H9 (cell line): ENCODE measurements around the gene FARP1. TPM values are rescaled to one million over a fixed set of nuclear protein-coding genes. Genes with fewer than 3 reads are reported as not detected.

Experiments used
- DNase-seq: peaks from one replicate; pipeline ENCODE4 v3.0.0-alpha.2; 2017
- H2AFZ ChIP-seq: one replicate; pipeline ENCODE4 v1.6.1; 2013; ENCODE audit warnings: mild to moderate bottlenecking, low read length, control low read depth, moderate library complexity
- H2AK5ac ChIP-seq: 2 replicates; pipeline ENCODE4 v1.6.1; 2013; ENCODE audit warnings: low read length, control low read depth, mixed read lengths; ENCODE audit not compliant: insufficient read length
- H2BK120ac ChIP-seq: one replicate; pipeline ENCODE4 v1.6.1; 2013; ENCODE audit warnings: low read depth, mild to moderate bottlenecking, low read length, control low read depth, inconsistent platforms; ENCODE audit not compliant: poor library complexity, severe bottlenecking
- H2BK12ac ChIP-seq: 2 replicates; pipeline ENCODE4 v1.6.1; 2013; ENCODE audit warnings: low read length, control low read depth, mixed read lengths, low read depth; ENCODE audit not compliant: insufficient read length
- H2BK15ac ChIP-seq: 2 replicates; pipeline ENCODE4 v1.6.1; 2013; ENCODE audit warnings: low read depth, low read length, control low read depth
- H2BK20ac ChIP-seq: one replicate; pipeline ENCODE4 v1.6.1; 2013; ENCODE audit warnings: low read depth, mild to moderate bottlenecking, low read length, control low read depth, inconsistent platforms; ENCODE audit not compliant: poor library complexity, severe bottlenecking
- H2BK5ac ChIP-seq: 2 replicates; pipeline ENCODE4 v1.6.1; 2013; ENCODE audit warnings: low read length, control low read depth, mixed read lengths; ENCODE audit not compliant: insufficient read length
- H3K14ac ChIP-seq: 2 replicates; pipeline ENCODE4 v1.6.1; 2013; ENCODE audit warnings: low read length, control low read depth; ENCODE audit not compliant: insufficient read depth
- H3K18ac ChIP-seq: 2 replicates; pipeline ENCODE4 v1.6.1; 2013; ENCODE audit warnings: low read depth, mild to moderate bottlenecking, mixed read lengths, low read length, control low read depth; ENCODE audit not compliant: insufficient read length
- H3K23ac ChIP-seq: 2 replicates; pipeline ENCODE4 v1.6.1; 2013; ENCODE audit warnings: low read length, control low read depth, mixed read lengths, low read depth; ENCODE audit not compliant: insufficient read length
- H3K23me2 ChIP-seq: 2 replicates; pipeline ENCODE4 v1.6.1; 2013; ENCODE audit warnings: low read depth, mild to moderate bottlenecking, mixed read lengths, low read length, control low read depth; ENCODE audit not compliant: insufficient read length, poor library complexity, severe bottlenecking
- H3K27ac ChIP-seq: 2 replicates; pipeline ENCODE4 v1.5.1; 2013; ENCODE audit warnings: low read length, control low read depth, mixed read lengths, low read depth; ENCODE audit not compliant: insufficient read length
- H3K27me3 ChIP-seq: 2 replicates; pipeline ENCODE4 v1.6.1; 2013; ENCODE audit warnings: low read length, control low read depth, inconsistent platforms; ENCODE audit not compliant: insufficient read depth
- H3K4ac ChIP-seq: 2 replicates; pipeline ENCODE4 v1.6.1; 2013; ENCODE audit warnings: low read depth, mild to moderate bottlenecking, control low read depth, inconsistent platforms, low read length, moderate library complexity
- H3K4me1 ChIP-seq: 2 replicates; pipeline ENCODE4 v1.6.1; 2013; ENCODE audit warnings: low read length, control low read depth, inconsistent platforms; ENCODE audit not compliant: insufficient read depth
- H3K4me2 ChIP-seq: 2 replicates; pipeline ENCODE4 v1.6.1; 2013; ENCODE audit warnings: low read length, control low read depth, mixed read lengths; ENCODE audit not compliant: insufficient read length, insufficient read depth
- H3K56ac ChIP-seq: 2 replicates; pipeline ENCODE4 v1.6.1; 2013; ENCODE audit warnings: low read depth, mild to moderate bottlenecking, mixed read lengths, low read length, control low read depth; ENCODE audit not compliant: insufficient read length
- H3K79me1 ChIP-seq: 2 replicates; pipeline ENCODE4 v1.6.1; 2013; ENCODE audit warnings: low read depth, mild to moderate bottlenecking, moderate library complexity, low read length, control low read depth, inconsistent platforms; ENCODE audit not compliant: insufficient read depth, poor library complexity, severe bottlenecking
- H3K79me2 ChIP-seq: 2 replicates; pipeline ENCODE4 v1.6.1; 2013; ENCODE audit warnings: low read length, control low read depth, inconsistent platforms; ENCODE audit not compliant: insufficient read depth
- H3K9ac ChIP-seq: 2 replicates; pipeline ENCODE4 v1.6.1; 2013; ENCODE audit warnings: low read length, control low read depth, mixed read lengths; ENCODE audit not compliant: insufficient read length; ENCODE audit errors: extremely low read depth
- H3K9me3 ChIP-seq: one replicate; pipeline ENCODE4 v1.6.1; 2013; ENCODE audit warnings: low read depth, low read length, inconsistent platforms; ENCODE audit not compliant: control insufficient read depth
- H3T11ph ChIP-seq: one replicate; pipeline ENCODE4 v1.6.1; 2013; ENCODE audit warnings: mild to moderate bottlenecking, low read length, control low read depth, inconsistent platforms
- H4K20me1 ChIP-seq: one replicate; pipeline ENCODE4 v1.6.1; 2013; ENCODE audit not compliant: control insufficient read depth, insufficient read length, insufficient read depth
- H4K5ac ChIP-seq: 2 replicates; pipeline ENCODE4 v1.6.1; 2013; ENCODE audit warnings: low read depth, mild to moderate bottlenecking, mixed read lengths, low read length, control low read depth; ENCODE audit not compliant: insufficient read length
- H4K8ac ChIP-seq: replicated peaks from 2 replicates; pipeline ENCODE4 v1.6.1; 2013; ENCODE audit warnings: low read length, control low read depth, mixed read lengths, low read depth; ENCODE audit not compliant: insufficient read length
- H4K91ac ChIP-seq: 2 replicates; pipeline ENCODE4 v1.6.1; 2013; ENCODE audit warnings: low read depth, mild to moderate bottlenecking, moderate library complexity, mixed read lengths, low read length, control low read depth; ENCODE audit not compliant: insufficient read length
- H3K27ac Mint-ChIP-seq, 3 experiments: 2 replicates in 2 of 3; 3 replicates in 1 of 3; pipeline ENCODE4 v1.8.0; 2020 to 2021; ENCODE audit warnings: mixed read lengths in 3 of 3, mild to moderate bottlenecking in 1 of 3, moderate library complexity in 1 of 3
- H3K27me3 Mint-ChIP-seq: 2 replicates; pipeline ENCODE4 v1.8.0; 2021; ENCODE audit warnings: low read depth, mild to moderate bottlenecking, moderate library complexity, mixed read lengths
- H3K36me3 Mint-ChIP-seq, 3 experiments: 2 replicates in 2 of 3; 3 replicates in 1 of 3; pipeline ENCODE4 v1.8.0; 2020 to 2021; ENCODE audit warnings: low read depth in 3 of 3, mixed read lengths in 3 of 3; ENCODE audit not compliant: insufficient read depth in 1 of 3
- H3K4me1 Mint-ChIP-seq, 2 experiments: 2 replicates each; pipeline ENCODE4 v1.8.0; 2020; ENCODE audit warnings: mixed read lengths in 2 of 2
- H3K4me3 Mint-ChIP-seq, 2 experiments: 2 replicates in 1 of 2; 3 replicates in 1 of 2; pipeline ENCODE4 v1.8.0; 2020 to 2021; ENCODE audit warnings: mild to moderate bottlenecking in 2 of 2, mixed read lengths in 2 of 2, moderate library complexity in 1 of 2
- H3K9me3 Mint-ChIP-seq, 2 experiments: 2 replicates in 1 of 2; 3 replicates in 1 of 2; pipeline ENCODE4 v1.8.0; 2020; ENCODE audit warnings: mild to moderate bottlenecking in 2 of 2, mixed read lengths in 2 of 2, moderate library complexity in 1 of 2
- CTCF ChIP-seq: fragments of 200-600 bp; sonication (generic); conservative IDR thresholded peaks from 3 replicates; pipeline ENCODE4 v1.8.0; 2021; ENCODE audit warnings: antibody characterized with exemption, mild to moderate bottlenecking
- WGBS: extraction: QIAGEN DNeasy Blood & Tissue Kit; methylation state at CpG from one replicate; pipeline ENCODE4 v1.1.7; 2013; ENCODE audit warnings: missing lambda C conversion rate, low lambda C conversion rate, mixed read lengths; ENCODE audit not compliant: insufficient read length; ENCODE audit errors: extremely low coverage; 5-methylcytosine and 5-hydroxymethylcytosine counted together
- total RNA-seq: library from RNA; stranded (reverse); gene quantifications from 2 replicates; pipeline ENCODE4 v1.2.1, GENCODE V29; 2021

Gene FARP1
- total RNA-seq, 1 experiment from 2014 or later: 95.9 TPM

DNA sequence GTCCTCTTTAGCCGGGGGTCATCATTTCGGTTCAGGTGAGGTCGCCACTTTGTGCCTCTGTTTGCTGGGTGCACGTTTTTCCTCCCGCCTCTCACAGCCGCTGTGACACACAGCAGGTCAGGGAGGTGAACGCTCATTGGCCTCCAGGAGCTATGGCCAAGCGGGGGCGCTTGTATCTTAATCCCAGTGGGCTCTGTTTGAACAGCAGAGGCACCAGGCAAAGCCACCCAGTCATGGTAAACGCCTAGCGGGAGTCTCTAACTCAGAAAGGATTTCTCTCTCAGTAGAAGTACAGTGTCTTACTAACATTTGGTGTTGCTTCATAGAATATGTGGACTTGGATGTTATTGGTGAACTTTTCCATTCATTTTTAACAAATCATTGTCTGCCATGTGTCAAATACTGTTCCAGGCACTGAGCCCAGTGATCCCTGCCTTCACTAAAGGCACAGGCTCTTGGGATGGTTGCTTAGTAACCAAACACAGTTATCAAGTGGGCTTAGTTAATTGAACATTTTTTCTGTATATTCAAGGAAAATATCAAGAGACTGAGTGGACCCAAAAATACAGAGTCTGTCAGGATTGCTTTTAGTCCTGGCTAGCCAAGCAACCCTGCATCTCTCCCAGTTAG, 247.3 kb downstream of the FARP1 start:
- TF ChIP-seq CTCF: no peak
- Histone ChIP-seq H2BK120ac (no peak overlapping the region), H2BK15ac (no peak overlapping the region), H3K18ac (no peak overlapping the region), H3K79me1 (no peaks in the 10 kb centered on the region), H2BK12ac (no peak overlapping the region), H3K56ac (no peak overlapping the region), H2AK5ac (no peak overlapping the region), H3K23me2 (no peaks in the 10 kb centered on the region), H2AFZ (no peak overlapping the region), H2BK20ac (no peak overlapping the region), H3K23ac (no peak overlapping the region), H3K14ac (no peak overlapping the region), H4K5ac (no peak overlapping the region), H3K27me3 (no peaks in the 10 kb centered on the region), H3K4me2 (no peak overlapping the region), H3K79me2 (no peaks in the 10 kb centered on the region), H3K4me1 (no peaks in the 10 kb centered on the region), H4K20me1 (no peaks in the 10 kb centered on the region), H3K4ac (no peak overlapping the region), H4K91ac (no peak overlapping the region), H2BK5ac (no peak overlapping the region), H3K27ac (no peak overlapping the region), H3T11ph (no peak overlapping the region), H4K8ac (no peak overlapping the region), H3K9ac (no peak overlapping the region), H3K9me3 (no peaks in the 10 kb centered on the region)
- H3K36me3 Mint-ChIP-seq: peaks cover 11 to 65% (median 52%) of the 10 kb centered on the region in 3 experiments
- H3K4me3 Mint-ChIP-seq: no peak overlapping the region
- H3K4me1 Mint-ChIP-seq: no peaks in the 10 kb centered on the region
- H3K27me3 Mint-ChIP-seq: no peaks in the 10 kb centered on the region; the same call in 1 of the 2 replicates
- H3K27ac Mint-ChIP-seq: no peak overlapping the region
- no peaks in the 10 kb centered on the region for H3K9me3 Mint-ChIP-seq
- no CpG with 5 or more reads among the region's 11 CpGs for WGBS
- no peak for DNase-seq
